Endothelial cell of coronary artery (primary cell): Measurements from ENCODE around the gene TNNT3. TPM values are rescaled to one million over a fixed set of nuclear protein-coding genes. Genes with fewer than 3 reads are reported as not detected.

Experiments used
- total RNA-seq: library from RNA; depleted of rRNA; stranded (reverse); fragments of >200 nt; gene quantifications from 2 replicates; pipeline ENCODE4 v1.2.3, GENCODE V29; 2014

Gene TNNT3
- not detected in 2 replicates for total RNA-seq

DNA sequence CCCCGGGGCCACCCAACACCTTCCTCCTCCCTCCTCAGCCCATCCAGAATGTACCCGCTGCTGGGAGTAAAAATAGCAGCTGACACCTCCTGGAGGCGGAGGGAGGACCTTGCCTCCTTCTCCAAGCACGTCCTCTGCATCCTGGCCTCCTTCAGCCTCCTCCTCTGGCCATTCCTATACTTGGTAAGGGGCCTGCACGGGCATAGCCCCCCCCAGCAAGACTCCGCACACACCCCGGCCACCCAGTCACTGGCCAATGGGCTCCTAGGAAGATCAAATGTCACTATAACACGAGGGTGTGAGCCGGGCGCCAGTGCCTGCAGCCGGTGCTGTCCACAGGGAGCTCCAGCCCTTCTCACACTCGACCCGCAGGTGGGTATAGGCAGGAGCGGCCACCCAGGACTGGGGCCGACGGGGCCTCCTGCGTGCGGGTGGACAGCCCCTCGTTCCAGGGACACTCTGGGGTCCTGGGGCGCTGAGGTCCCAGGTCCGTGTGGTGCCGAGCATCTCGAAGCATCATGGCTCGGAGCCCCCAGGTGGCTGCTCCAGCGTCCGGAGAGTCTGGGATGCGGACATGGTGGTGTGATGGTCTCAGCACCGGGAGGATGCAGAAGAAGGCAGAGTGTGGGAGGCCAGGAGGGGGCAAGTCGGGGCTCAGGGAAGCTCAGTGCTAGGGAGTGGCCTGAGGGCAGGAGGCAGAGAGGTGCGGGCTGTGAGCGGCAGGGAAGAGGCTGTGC, at the start of gene TNNT3:
Gene TNNT3, plus strand, starts transcription at position 313 of the 737 bp plus-strand sequence. CDS start 3,172 bp downstream, outside the sequence.

GRCh38 chr11:1891831-1892115, 27.7 kb upstream of the TNNT3 start, which contains the start of gene PRR33:
TSS of gene PRR33 (minus strand) at chr11:1891895. CDS start at chr11:1890584, 1,311 bp downstream.

GRCh38 chr11:1946812-1947484, 27.4 kb downstream of the TNNT3 start, which contains the start of gene MRPL23:
TSS of gene MRPL23 (plus strand) at chr11:1947332. CDS start at chr11:1947363, 31 bp downstream.

Other genes starting within 250 kb of the TNNT3 start
- not detected in 2 replicates for gene KRTAP5-6, start 222.5 kb upstream of the TNNT3 start, total RNA-seq
- 0.09 and 0.56 TPM in 2 replicates for gene IFITM10, start 169.1 kb upstream of the TNNT3 start, total RNA-seq
- 74.7 and 185 TPM in 2 replicates for gene CTSD, start 155.8 kb upstream of the TNNT3 start, total RNA-seq
- 0.09 TPM in 1 of 2 replicates, not detected in the other for gene SYT8, start 84.7 kb upstream of the TNNT3 start, total RNA-seq
- not detected in 2 replicates for gene TNNI2, start 80.7 kb upstream of the TNNT3 start, total RNA-seq
- 1.5 and 1.9 TPM in 2 replicates for gene LSP1, start 66.6 kb upstream of the TNNT3 start, total RNA-seq
- not detected in 2 replicates for gene PRR33, start 27.8 kb upstream of the TNNT3 start, total RNA-seq
- gene MRPL23, start 27.6 kb downstream of the TNNT3 start, total RNA-seq: 65.0 and 96.8 TPM in 2 replicates
- gene H19, start 78.1 kb downstream of the TNNT3 start, total RNA-seq: 1.1 and 2.3 TPM in 2 replicates
- 3.6 and 4.7 TPM in 2 replicates for gene IGF2, start 219.7 kb downstream of the TNNT3 start, total RNA-seq
- not detected in 2 replicates for gene INS, start 241.5 kb downstream of the TNNT3 start, total RNA-seq